Osteocyte (in vitro differentiated cells): ENCODE results near the gene TMEM158. TPM values are rescaled to one million over a fixed set of nuclear protein-coding genes. Genes with fewer than 3 reads are reported as not detected.

Experiments used
- DNase-seq: peaks from one replicate; pipeline ENCODE4 v3.0.0; 2021; ENCODE audit warnings: mixed read lengths; ENCODE audit not compliant: unreplicated experiment; ENCODE audit errors: extremely low spot score
- H3K27ac Mint-ChIP-seq: one replicate; pipeline ENCODE4 v1.8.0; 2021; ENCODE audit warnings: mild to moderate bottlenecking, mixed read lengths; ENCODE audit not compliant: unreplicated experiment
- H3K27me3 Mint-ChIP-seq: one replicate; pipeline ENCODE4 v1.8.0; 2021; ENCODE audit warnings: mixed read lengths; ENCODE audit not compliant: unreplicated experiment
- H3K36me3 Mint-ChIP-seq: one replicate; pipeline ENCODE4 v1.8.0; 2021; ENCODE audit warnings: mixed read lengths; ENCODE audit not compliant: unreplicated experiment
- H3K4me1 Mint-ChIP-seq: one replicate; pipeline ENCODE4 v1.8.0; 2021; ENCODE audit warnings: mixed read lengths; ENCODE audit not compliant: unreplicated experiment
- H3K4me3 Mint-ChIP-seq: one replicate; pipeline ENCODE4 v1.8.0; 2021; ENCODE audit warnings: mild to moderate bottlenecking, moderate library complexity, mixed read lengths; ENCODE audit not compliant: unreplicated experiment
- H3K9me3 Mint-ChIP-seq: one replicate; pipeline ENCODE4 v1.8.0; 2021; ENCODE audit warnings: mixed read lengths; ENCODE audit not compliant: unreplicated experiment
- total RNA-seq: library from RNA; stranded (reverse); gene quantifications from 2 replicates; pipeline ENCODE4 v1.2.1, GENCODE V29; 2021
- TF ChIP-seq, protein P1 (sequence below): fragments of 200-600 bp; sonication (generic); IDR thresholded peaks from 2 replicates; pipeline ENCODE4 v1.5.0; 2021; ENCODE audit warnings: antibody characterized with exemption, mild to moderate bottlenecking, moderate library complexity

TMEM158 gene
- total RNA-seq, 1 donor from 2014 or later = 15.0 TPM

DNA sequence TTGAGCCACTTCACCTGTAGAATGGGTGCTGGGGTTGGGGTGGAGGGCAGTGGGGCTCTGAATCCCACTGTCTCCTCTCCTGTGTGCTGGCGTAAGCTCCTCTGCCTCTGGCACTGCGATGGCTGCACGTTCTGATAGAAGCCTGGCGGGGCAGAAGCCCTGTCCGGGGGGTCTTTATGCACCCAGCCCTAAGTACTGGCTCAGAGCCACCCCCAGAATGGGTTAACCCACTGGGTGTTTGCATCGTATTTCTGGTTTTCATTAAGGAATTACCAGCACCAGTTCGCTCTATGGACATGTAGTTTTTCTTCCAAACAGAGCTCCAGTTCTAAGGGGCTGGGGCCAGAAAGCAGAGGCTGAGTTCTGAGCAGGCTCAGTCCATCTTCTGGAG, 42.2 kb downstream of the TMEM158 start:
- Mint-ChIP-seq H3K27ac (peak overlapping the region; percentile 89), H3K9me3 (no peaks in the 10 kb centered on the region), H3K36me3 (no peaks in the 10 kb centered on the region), H3K4me3 (no peak overlapping the region), H3K4me1 (peaks cover 59% of the 10 kb centered on the region), H3K27me3 (no peaks in the 10 kb centered on the region)
- no peak for DNase-seq
- TF ChIP-seq, protein P1, sequence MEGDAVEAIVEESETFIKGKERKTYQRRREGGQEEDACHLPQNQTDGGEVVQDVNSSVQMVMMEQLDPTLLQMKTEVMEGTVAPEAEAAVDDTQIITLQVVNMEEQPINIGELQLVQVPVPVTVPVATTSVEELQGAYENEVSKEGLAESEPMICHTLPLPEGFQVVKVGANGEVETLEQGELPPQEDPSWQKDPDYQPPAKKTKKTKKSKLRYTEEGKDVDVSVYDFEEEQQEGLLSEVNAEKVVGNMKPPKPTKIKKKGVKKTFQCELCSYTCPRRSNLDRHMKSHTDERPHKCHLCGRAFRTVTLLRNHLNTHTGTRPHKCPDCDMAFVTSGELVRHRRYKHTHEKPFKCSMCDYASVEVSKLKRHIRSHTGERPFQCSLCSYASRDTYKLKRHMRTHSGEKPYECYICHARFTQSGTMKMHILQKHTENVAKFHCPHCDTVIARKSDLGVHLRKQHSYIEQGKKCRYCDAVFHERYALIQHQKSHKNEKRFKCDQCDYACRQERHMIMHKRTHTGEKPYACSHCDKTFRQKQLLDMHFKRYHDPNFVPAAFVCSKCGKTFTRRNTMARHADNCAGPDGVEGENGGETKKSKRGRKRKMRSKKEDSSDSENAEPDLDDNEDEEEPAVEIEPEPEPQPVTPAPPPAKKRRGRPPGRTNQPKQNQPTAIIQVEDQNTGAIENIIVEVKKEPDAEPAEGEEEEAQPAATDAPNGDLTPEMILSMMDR = no peak

DNA sequence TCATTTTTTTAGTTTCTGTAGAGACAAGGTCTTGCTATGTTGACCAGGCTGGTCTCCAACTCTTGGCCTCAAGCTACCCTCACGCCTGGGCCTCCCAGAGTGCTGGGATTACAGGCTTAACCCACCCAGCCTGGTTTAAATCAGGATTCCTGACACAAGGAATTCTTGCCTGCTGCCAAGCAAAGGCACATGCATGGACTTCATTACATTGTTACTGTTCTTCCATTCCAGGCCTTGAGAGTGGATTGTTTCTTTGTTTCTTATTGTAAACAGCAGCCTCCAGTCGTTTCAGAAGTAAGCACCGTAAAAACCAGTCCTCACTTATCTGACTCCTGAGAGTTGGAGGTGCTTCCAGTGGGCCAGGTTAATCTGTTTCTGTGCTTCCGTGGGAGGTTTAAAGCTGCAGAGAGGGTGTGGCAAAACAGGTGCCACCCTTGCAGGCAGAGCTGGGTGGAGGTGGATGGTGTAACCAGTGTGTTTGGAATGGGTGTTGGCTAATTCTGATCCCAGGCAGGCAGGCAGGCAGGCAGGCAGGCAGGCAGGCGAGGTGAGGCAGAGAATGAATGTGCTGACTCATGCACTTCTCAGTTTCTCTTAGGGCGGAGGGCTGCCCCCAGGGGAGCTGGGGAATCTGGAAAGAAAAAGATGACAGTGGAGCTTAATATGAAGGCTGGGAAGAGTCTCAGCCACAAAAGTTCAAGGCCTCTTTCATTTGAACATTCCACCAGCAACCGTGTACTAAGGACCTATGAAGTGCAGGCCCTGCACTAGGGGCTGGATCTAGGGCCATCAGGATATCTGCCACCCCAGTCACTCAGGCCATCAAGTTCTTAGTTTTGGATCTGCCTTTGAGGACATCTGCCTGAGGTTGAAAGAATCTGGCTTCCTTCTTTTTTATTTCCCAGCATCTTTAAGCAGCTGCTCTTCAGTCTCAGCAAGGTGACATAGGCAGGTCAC, 42.9 kb downstream of the TMEM158 start:
- Mint-ChIP-seq H3K27me3 (no peaks in the 10 kb centered on the region), H3K4me1 (peaks cover 66% of the 10 kb centered on the region), H3K4me3 (no peak overlapping the region), H3K36me3 (no peaks in the 10 kb centered on the region), H3K27ac (peak overlapping the region; percentile 89), H3K9me3 (no peaks in the 10 kb centered on the region)
- DNase-seq = peak; percentile 88
- TF ChIP-seq, protein P1 = no peak

DNA sequence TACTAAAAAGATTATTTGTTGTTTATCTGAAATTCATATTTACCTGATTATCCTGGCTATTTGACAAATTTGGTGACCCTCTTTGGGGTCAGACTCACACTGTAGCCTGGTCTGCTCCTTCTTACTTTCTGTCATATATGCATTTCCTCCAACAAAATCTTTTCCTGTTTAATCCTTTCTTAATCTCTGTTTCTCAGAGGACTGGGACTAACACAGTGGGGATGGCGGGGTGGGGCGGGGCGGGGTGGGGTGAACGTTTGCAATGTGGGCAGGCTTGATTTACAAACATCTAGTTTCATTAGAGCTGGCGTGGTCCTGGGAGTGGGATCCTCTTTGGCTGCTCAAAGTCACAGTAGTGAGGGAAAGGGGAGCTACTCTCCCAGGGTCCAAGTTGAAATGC, 44.6 kb downstream of the TMEM158 start:
- Mint-ChIP-seq H3K27ac (no peak overlapping the region), H3K27me3 (no peaks in the 10 kb centered on the region), H3K4me1 (peaks cover 82% of the 10 kb centered on the region), H3K9me3 (no peaks in the 10 kb centered on the region), H3K36me3 (no peaks in the 10 kb centered on the region), H3K4me3 (no peak overlapping the region)
- DNase-seq = no peak
- TF ChIP-seq, protein P1 = no peak

DNA sequence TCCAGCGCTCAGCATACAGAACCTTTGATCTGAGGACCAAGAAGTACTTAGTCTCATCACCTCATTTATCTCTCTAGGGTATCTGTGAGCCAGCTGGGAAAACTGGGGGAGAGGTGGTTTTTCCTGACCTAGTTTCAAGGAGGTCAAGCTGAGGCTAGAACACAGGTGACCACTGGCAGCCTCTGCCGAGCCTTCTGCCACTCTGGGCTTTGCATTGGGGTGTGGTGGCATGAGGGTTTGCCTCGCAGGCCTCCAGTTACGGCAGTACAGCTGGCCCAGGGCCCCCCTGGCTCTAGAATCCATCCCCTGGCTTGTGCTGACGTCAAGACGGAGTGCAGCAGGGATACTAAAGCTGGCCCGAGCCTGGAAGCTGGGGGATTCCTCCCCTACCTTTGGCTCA, 45.2 kb downstream of the TMEM158 start:
- Mint-ChIP-seq H3K4me3 (no peak overlapping the region), H3K27ac (no peak overlapping the region)
- DNase-seq = no peak

DNA sequence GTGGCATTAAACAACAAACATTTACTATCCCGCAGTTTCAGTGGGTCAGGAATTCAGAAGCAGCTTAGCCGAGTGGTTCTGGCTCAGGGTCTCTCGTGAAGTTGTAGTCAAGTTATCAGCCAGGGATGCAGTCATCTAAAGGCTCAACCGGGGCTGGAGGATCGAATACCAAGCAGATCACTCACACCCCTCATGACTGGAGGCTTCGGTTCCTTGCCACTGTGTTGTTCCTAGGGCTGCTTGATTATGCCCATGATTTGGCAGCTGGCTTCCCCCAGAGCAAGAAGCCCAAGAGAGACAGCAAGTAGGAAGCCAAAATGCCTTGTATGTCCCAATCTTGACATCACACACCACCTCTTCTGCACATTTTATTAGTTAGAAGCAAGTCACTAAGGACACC, 46.0 kb downstream of the TMEM158 start:
- Mint-ChIP-seq H3K27ac (peak overlapping the region; percentile 11), H3K4me3 (no peak overlapping the region), H3K9me3 (no peaks in the 10 kb centered on the region), H3K4me1 (peaks cover 78% of the 10 kb centered on the region), H3K27me3 (no peaks in the 10 kb centered on the region), H3K36me3 (no peaks in the 10 kb centered on the region)
- TF ChIP-seq, protein P1 = no peak
- DNase-seq = no peak

More for the DNA sequence above, 45.2 kb downstream of the TMEM158 start:
- peaks cover 82% of the 10 kb centered on the region for H3K4me1 Mint-ChIP-seq
- H3K9me3 Mint-ChIP-seq = no peaks in the 10 kb centered on the region
- no peaks in the 10 kb centered on the region for H3K27me3 Mint-ChIP-seq
- TF ChIP-seq, protein P1 = no peak
- no peaks in the 10 kb centered on the region for H3K36me3 Mint-ChIP-seq
